Spleen (tissue), 7 donors: ENCODE measurements around the gene CMTM4.
A peak's percentile ranks its signal among the peaks of the same experiment; 100 is the strongest.

Experiments used
- POLR2A ChIP-seq, 3 donors: fragments of 450-650 bp; IDR thresholded peaks; one replicate each; pipeline ENCODE4 v1.5.1; 2017; ENCODE audit warnings: antibody characterized with exemption in 3 of 3, mild to moderate bottlenecking in 1 of 3
- POLR2AphosphoS5 ChIP-seq, 3 donors: sonication (generic); formaldehyde crosslinking; IDR thresholded peaks; one replicate each; pipeline ENCODE4 v1.5.1; 2017; ENCODE audit warnings: antibody characterized with exemption in 3 of 3
- TF ChIP-seq, protein P1 (sequence below), 11 experiments: fragments of 200-600 bp in 7 of 11; fragments of 450-650 bp in 4 of 11; sonication (generic) in 4 of 11; IDR thresholded peaks in 8 of 11; conservative IDR thresholded peaks in 3 of 11; 1 replicate in 7 of 11; 2 replicates in 4 of 11; pipeline versions ENCODE4 v1.4.0 to v1.8.0; 2016 to 2021; ENCODE audit warnings: antibody characterized with exemption in 11 of 11, inconsistent platforms in 4 of 11, mild to moderate bottlenecking in 1 of 11
- donor health status: DM: no; HTN: no; CAD: no; lungs with moderate emphysema.
- donor health status: DM: no; HTN: no; CAD: no.
- donor health status: DM: no; HTN: no; CAD: no.

DNA sequence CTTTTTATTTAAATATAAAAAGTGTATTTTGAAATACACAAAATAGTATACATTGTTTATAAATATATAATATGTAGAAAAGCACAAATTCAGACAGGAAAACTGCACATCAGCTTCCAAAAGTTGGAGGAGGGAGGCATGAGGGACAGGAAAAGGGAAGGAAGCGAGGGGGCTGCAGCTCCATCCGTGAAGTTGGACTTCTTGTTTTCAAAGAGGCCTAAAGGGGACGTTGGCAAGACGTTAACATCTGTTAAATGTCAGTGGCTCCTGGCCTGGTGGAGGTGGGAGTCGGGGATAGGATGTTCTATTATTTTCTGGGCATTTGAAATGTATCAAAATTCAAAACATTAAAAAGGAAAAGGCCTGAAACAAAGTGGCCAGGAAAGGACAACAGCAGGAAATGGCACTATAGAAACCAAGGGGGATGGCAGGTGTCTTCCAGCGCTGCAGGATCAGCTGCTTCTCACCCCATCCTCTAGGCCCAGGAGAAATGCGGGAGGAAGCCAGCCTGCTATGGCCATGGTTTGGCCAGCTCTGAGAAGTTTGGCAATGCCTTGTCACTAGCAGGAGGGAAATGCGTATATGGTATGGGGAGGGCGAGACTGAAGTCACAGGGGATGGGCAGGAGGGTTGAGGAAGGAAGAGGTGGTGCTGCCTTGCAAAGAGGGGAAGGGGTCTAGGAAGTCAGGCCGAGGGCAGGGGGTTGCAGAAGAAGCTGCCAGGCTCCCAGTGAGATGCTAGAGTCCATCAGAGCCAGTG is 110.9 kb downstream of the CMTM4 start:
- TF ChIP-seq, protein P1, sequence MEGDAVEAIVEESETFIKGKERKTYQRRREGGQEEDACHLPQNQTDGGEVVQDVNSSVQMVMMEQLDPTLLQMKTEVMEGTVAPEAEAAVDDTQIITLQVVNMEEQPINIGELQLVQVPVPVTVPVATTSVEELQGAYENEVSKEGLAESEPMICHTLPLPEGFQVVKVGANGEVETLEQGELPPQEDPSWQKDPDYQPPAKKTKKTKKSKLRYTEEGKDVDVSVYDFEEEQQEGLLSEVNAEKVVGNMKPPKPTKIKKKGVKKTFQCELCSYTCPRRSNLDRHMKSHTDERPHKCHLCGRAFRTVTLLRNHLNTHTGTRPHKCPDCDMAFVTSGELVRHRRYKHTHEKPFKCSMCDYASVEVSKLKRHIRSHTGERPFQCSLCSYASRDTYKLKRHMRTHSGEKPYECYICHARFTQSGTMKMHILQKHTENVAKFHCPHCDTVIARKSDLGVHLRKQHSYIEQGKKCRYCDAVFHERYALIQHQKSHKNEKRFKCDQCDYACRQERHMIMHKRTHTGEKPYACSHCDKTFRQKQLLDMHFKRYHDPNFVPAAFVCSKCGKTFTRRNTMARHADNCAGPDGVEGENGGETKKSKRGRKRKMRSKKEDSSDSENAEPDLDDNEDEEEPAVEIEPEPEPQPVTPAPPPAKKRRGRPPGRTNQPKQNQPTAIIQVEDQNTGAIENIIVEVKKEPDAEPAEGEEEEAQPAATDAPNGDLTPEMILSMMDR (IDR thresholded peaks at IDR 0.05 in 8 of 11, conservative IDR thresholded peaks at IDR 0.05 in 3 of 11): no peak
- TF ChIP-seq POLR2A (IDR thresholded peaks at IDR 0.05): no peak
- peak in 2 of 3 donors; percentile 13 to 69 for TF ChIP-seq POLR2AphosphoS5 (IDR thresholded peaks at IDR 0.05)
